Stimulated activated CD8-positive, alpha-beta memory T cell treated with anti-CD3 and anti-CD28 coated beads, Interleukin-4, amount 100 ng/mL, for 48 hours (primary cell): ENCODE measurements around the gene ZNF821.
"Not testable (repeated sequence)": the region's sequence is repeated elsewhere in the genome, so short reads cannot be mapped to it uniquely, and the experiment has no call there.

Experiments
- DNase-seq: peaks from one replicate; pipeline ENCODE4 v3.0.0-alpha.2; 2020

The ZNF821 gene

DNA sequence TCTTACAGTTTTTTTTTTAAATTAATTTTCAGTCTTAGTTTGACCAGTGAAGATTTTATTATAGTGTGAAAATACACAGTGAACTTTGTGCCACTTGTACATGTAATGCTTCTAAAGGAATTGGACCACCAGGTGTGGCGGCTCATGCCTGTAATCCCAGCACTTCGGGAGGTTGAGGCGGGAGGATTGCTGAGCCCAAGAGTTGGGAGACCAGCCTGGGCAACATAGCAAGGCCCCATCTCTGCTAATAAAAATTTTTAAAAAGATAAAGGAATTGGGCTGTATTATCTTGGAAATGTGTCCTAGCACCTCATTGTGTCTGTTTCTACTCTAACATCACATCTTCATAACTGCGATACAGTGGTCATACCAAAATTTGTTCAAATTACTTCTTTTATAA lies 15.2 kb upstream of the ZNF821 start:
- DNase-seq: no peak

DNA sequence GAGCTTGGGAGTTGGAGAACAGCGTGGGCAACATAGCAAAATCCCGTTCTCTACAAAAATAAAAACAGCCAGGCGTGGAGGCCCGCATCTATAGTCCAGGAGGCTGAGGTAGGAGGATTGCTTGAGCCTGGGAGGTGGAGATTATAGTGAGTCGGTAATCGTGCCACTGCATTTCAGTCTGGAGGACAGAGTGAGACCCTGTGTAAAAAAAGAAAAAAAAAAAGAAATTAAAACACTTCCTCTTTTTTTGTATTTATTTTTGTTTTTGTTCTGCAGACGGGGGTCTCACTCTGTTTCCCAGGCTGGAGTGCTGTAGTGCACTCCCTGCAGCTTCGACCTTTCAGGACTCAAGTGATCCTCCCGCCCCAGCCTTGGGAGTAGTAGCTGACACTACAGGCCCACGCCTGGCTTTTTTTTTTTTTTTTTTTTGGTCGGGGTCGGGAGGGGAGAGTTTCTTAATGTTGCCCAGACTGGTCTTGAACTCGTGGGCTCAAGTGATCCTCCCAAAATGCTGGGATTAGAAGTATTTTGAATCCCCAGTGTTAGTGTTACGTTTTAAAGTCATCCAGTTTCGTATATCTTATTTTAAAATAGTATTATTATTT lies 12.9 kb upstream of the ZNF821 start:
- DNase-seq: no peak

DNA sequence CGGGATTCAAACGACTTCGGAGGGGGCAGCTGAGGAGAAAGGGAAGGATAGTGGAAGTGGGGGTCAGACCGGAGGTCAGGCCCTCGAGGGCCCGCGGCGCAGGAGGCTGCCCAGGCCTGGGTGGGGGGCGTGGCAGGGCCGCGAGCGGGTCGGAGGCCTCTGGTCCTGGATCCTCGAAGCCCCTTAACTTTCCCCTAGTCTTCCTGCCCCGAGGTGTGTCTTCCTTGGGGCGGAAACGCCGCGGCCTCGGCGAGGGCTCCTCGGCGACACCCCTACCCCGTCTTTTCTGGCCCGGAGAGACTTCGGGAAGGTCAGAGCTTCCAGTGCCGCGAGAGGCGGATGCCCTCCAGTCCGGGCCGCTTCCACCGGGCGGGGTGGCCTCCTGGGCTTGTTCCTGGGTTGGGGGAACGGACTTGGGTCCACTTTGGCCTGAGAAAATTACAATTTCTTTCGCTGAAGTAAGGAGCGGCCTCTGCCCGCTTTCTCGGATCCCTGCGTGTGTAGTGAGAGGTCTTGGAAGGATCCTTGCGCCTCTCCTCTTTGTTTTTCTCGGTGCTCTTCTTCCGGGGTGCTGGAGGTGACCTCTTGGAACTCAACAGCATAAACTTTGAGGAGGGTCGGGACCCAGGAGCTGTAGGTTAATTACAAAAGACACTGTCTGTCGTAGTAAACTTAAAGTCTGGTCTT lies 11.8 kb upstream of the ZNF821 start:
- DNase-seq: no peak

DNA sequence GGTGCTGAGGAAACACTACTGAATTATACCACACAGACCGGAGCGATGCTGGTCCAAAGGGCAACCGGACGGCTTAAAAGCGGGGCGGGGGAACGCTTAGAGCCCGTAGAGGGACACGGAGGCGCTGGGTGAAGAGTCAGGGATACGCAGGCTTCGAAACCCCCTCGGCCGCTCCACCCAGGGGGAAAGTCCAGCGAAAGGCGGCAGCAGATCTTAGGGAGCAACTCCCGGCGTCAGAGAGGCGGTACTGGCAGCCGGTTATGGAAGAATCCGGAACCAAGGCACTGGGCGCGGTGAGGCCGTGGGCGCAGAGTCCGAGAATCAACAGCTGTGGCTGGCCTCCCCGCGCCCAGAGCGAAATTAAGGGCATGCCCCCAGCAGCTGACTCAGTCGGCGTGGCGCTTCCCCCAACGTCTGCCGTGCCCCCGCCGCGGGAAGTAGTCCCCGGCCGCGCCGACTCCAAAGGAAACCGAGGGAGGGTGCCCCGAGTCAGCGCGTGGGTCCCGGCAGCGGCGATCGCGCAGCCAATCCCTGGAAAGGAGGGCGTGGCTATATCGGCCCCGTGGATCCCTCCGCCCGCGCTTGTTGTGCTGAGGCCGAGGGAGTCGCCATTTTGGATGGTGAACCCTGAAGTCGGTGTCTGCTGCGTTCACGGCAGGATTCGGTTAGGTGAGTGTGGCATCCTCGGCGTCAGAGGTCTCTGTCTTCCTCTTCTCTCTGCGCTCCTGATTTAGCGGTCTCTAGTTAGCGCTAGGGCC lies 11.1 kb upstream of the ZNF821 start, which contains the start of gene IST1:
IST1 (plus strand) TSS at position 611 of the 758 bp plus-strand sequence. CDS start 20,110 bp downstream, outside the sequence.
- DNase-seq: peak; percentile 98

DNA sequence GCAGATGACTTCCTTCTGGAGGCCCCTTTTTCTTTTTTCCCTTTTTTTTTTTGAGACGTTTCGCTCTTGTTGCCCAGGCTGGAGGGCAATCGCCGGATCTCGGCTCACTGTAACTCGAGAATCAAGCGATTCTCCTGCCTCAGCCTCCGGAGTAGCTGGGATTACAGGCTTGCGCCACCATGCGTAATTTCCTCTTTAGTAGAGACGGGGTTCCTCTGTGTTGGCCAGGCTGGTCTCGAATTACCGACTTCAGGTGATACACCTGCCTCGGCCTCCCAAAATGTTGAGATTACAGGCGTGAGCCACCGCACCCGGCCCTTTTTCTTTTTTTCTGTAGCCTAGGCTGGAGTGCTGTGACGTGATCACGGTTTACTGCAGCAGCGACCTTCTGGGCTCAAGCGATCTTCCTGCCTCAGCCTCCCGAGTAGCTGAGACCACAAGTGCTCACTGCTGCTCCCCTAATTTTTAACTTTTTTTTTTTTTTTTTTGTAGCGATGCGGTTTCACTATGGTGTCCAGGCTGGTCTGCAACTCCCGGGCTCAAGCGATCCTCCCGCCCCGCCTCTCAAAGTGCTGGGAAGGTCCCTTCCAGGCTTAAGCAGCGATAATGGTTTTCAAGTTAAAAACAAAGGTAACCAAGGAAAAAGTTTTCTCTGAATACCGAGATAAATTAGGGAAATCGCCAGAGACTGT lies 10.4 kb upstream of the ZNF821 start:
- peak; percentile 53 for DNase-seq

DNA sequence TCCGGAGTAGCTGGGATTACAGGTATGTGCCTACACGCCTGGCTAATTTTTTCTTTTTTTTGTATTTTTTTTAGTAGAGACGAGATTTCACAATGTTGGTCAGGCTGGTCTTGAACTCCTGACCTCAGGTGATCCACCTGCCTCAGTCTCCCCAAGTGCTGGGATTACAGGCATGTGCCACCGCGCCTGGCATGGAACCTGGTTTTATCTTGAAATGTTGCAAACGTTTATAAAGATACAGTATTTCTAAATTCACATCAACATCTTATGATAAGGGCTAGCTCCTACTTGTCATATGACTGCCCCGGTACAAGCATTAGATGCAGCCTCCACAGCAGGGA lies 9.9 kb upstream of the ZNF821 start:
- no peak for DNase-seq

DNA sequence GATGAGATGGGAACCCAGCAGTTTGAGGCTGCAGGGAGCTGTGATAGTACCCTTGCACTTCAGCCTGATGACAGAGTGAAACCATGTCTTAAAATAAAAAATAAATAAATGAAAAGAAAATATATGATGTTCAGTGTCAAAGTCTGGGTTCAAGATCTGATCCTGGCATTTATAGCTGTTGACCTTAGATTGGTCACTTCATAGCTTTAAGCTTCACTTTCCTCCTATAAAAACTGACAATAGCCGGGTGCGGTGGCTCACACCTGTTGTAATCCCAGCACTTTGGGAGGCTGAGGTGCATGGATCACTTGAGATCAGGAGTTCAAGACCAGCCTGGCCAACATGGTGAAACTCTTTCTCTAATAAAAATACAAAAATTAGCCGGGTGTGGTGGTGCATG lies 5.2 kb upstream of the ZNF821 start:
- no peak for DNase-seq

DNA sequence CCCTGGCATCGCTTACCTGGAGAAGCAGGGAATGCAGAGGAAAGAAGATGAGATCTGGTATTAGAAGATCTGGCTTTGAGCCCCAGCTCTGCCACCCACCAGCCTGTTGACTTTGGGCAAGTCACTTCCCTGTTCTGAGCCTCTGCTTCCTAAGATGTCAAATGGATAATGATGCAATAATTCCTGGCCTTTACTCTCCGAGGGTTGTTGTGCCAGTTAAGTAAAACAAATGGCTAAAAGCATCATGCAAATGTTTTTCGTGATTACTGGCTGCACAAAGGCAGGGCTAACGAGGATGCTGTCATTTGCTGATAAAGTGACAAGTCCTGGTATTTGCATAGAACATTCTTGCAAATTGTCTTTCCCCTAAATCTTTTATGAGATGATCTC lies 1.3 kb upstream of the ZNF821 start:
- DNase-seq: no peak

DNA sequence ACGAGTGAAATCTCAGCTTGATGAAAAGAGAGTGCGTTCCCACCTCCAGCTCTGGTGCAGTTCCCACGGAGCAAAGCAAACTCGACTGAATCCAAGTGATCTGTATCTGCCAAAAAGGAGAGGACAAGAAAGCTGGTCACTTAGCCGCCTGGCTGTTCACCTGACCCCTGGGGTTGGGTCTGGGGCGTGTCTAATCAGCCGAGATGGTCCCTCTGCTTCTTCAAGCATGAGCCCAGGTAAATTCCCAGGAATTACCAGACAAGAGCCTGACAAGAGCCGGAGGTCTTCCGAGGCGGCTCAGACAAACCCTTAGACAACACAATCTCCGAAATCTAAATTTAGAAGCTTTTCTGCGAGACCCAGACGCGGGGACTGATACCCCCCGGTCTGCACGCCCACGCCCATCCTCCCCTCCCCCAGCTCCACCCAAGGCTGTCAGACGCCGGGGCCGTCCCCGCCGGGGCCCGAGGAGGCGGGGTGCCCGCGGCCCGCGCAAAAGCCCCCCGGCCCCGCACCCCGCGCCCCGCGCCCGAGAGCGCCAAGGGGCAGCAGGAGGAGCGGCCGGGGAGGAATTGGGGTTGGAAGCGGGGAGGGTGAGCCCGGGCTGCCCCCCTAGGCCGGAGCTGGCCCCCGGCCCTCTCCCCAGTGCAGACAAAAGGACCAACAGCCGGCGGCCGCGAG lies 674 bp downstream of the ZNF821 start:
- DNase-seq: peak; percentile 74

DNA sequence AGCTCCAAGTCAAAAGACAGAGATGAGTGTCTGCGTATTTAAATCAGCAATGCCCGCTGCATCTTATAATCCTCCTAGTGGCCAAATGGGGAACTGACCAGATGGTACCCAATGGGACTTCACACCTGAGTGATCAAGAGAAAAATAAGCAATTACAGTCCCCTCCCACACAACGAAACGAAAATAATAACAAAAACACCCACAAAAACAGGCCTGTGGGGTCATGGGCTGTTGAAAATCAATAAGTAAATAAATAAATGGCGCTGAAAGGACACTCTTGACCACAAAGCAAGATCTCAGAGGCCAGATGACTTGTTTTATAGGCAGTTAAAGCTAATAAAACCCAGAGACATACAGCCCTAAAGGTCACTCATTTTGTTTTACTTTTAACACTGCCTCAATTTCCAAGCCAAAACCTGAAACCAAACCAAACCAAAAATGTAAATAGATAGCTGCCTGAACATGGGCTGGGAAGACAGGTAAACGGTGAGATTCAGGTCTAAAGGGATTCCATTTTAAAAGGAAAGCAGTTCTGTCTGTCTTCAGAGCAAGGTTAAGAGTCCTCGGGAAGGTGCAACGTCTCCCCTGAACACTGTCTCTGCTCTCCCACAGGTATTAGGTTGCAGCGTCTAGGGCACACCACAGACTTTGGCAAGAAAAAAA lies 1.3 kb downstream of the ZNF821 start:
- peak; percentile 83 for DNase-seq

DNA sequence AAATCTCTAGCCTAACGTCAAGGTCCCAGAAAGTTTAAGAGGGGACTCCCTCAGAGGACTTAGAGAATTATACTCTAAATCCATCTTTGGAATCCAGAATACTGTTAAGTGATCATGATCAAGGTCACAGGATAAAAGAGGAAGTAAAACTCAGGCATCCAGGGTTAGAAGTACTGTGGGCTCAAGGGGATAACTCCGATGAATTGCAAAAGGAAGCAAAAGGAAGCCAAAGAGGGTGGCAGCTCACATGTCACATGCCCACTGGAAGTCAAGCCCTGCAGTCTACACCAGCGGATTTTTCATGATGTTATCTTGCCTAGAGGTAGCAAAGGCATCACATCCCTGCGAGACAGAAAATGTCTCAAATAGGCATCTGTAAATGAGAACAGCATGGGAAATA lies 3.8 kb downstream of the ZNF821 start:
- DNase-seq: no peak

DNA sequence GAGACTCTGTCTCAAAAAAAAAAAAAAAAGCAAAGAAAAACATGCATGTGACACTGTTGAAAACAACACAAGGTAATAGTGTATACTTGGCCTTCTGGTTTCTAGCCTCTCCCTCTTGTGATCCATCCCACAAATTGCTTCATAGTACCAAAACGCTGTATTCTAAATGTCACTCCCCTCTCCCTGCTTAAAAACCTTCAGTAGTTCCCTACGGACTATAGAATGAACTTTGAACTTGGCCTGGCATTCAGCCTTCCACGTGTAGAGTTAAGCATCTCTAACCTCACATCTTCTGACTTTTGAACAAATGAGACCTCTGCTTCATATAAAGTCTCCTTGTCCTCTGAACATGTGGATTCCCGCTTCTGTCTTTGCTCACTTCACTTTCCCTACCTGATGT lies 5.1 kb downstream of the ZNF821 start:
- no peak for DNase-seq

DNA sequence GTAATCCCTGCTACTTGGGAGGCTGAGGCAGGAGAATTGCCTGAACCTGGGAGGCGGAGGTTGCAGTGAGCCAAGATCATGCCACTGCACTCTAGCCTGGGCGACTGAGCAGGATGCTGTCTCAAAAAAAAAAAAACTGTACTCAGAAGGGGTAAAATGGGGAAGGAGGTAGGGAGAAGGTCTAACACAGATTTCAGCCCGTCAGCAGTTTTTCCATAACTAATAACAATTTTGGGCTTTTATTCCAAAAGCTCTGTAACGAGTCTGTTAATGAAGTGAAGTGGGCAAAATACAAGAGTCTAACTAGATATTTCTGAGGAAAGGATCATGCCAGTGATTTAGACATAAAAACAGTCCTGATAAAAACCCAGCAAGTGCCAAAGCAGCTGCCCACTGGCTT lies 10.8 kb downstream of the ZNF821 start:
- no peak for DNase-seq

DNA sequence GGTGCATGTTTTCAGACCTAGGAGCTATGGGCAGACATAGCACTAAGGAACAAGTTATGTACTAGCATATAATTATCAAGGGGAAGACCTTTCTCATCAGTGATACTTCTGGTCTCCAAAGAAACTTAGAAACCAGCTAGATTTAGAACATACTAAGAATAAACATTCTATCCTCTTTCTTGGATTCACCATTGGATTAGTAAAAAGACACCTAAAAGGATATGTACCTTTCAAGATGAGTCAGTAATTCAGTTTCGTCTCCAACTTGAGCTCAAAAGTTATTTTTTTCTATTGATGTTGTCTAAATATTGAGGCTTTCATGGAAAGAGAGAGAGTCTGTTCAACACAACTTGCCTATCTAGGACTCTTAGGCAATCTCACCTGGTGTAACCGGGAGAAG lies 13.2 kb downstream of the ZNF821 start:
- DNase-seq: no peak

DNA sequence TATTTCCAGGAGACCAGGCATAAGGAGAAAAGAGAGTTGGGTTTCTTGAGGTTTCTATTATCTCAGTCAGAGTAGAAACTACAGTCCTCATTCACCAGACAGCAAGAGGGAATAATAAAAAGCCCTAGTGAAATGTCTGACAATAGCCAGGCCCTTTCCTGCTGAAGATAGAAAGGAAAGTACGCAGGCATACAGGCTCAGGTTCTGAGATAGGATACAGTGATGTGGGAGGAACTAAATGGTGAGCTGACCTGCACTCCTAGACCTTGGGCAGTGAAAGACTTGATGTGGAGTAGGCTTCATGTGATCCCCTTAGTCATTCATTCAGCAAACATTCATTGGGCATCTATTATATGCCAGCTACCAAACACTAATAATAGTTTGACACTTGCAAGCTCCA lies 14.9 kb downstream of the ZNF821 start:
- DNase-seq: no peak

DNA sequence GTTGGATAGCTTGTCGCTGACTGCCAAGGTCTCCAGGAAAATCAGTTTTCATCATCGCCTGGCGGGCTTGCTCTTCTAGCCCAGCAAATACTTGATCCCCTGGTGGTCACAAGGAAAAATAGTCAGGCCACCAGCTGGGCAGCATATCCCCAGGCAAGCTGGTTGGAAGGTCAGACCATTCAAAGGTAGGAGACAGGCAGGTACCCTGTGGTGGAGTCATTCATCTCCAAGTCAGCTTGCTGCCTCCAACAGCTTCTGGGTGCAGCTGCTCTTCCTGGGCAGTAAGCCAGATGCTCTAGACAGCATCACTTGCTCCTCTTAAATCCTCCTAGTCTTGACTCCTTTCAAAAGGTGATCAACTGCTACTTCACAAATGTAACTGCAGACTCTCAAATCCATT lies 16.0 kb downstream of the ZNF821 start:
- DNase-seq: no peak

DNA sequence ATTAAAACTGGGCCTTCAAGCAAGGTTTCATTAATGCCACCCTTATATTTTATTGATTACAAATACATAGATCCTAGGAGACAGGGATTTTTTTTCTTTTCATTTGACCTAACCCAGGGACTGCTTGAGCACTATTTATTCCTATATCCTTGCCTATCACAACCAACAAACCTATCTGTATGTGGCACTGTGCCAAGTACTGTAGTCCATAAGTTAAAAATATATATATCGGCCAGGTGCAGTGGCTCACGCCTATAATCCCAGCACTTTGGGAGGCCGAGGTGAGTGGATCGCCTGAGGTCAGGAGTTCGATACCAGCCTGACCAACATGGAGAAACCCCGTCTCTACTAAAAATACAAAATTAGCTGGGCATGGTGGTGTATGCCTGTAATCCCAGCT lies 16.8 kb downstream of the ZNF821 start:
- not testable (repeated sequence) for DNase-seq

DNA sequence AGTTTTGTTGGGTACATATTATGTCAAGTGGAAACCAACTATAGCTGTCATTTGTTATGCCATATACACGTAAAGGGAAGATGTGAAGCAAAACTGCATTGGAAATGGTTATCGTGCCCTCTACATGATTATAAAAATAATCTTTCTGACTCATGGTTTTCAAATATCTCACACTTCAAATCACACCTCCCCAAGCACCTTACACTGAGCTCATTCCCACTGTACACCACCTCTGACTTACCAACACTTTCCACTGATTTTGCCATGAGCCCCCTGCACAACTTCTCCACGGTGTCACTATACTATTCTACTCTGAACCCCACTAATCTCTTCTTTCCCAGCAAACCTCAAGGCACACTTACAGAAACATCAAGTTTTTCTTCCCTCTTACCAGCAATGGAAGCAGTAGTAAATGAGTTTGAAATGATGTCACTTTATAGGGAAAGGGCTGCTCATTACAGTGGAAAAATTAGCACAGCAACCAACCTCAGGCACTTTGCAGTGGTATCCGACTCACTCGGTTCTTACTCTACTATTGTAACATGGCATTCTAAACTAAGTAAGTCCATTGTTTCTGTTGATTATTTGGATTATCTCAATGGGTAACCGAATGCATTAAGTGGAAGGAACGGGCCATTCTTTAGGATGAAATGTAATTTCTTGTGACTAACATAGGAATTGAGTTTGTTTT lies 18.7 kb downstream of the ZNF821 start:
- DNase-seq: no peak

DNA sequence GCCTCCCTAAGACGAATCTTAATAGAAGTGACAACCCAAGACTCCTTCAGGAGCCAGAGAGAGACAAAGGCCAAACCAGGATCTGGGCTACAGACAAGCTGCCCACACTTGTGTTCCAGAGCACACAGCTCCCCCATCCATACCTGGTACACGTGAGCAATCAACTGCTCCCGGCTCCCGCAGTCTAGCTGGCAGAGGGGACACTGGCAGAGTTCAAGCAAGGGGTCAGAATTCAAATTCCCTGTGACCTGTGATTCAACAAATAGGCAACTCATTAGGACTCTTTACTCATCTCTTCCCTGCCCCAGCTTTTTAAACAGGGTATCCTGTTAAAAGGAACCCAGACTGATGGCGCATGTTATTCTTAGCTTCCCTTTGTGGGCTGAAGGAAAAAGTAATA lies 20.0 kb downstream of the ZNF821 start:
- no peak for DNase-seq

DNA sequence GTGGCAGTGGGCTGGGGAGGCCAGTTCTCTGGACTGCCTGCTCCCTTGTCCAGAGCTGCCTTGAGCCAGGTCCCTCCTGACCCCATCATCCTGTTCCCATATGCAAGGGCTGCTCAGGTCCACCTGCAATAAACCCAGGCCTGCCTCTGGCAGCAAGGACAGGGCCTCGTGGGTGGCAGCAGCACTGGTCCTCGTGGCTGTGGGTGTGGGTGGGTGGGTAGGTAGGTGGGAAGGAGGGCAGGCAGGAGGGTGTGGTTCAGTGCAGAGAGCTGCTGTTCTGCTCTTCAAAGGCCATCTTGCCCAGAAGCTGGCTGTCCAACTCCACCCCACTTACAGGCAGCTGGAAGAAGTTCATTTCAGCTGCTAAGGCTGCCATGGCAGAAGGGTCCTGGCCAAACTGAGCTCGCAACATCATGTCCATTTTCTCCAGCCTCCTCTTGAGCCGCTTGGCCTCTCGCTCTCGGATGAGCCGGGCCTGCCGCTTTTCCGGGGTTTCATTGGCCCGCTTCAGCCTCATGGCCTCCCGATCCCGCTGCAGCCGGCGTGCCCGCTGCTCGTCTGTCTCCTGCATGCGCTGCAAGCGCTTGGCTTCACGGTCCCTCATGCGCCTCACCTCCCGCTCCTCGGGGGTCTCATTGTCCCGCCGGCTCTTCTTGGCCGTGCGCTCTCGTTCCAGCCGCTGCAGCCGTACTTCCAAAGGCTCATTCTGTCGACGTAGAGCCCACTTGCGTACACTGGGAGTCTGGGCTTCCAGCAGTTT lies 24.0 kb downstream of the ZNF821 start:
- DNase-seq: no peak
